ENCODE measurements around the gene STS.

GRCh38 chrX:7131621-7132020 is 15.9 kb upstream of the STS start:
- TF ChIP-seq CTCF (IDR thresholded peaks at IDR 0.05) (no peak), POLR2A (IDR thresholded peaks at IDR 0.05) (no peak)
